GM08714 (cell line): ENCODE results near the gene TGFBR1.

Experiments used
- H3K4me3 ChIP-seq: fragments of 200-500 bp; sonication (Bioruptor generic); 2 replicates; pipeline ENCODE4 v1.5.1; 2014; ENCODE audit warnings: mild to moderate bottlenecking, low read length, inconsistent platforms
- ZNF274 ChIP-seq: IDR thresholded peaks from 2 replicates; pipeline ENCODE4 v1.6.1; 2012; ENCODE audit warnings: mild to moderate bottlenecking, low read depth, low read length

TGFBR1 gene

DNA sequence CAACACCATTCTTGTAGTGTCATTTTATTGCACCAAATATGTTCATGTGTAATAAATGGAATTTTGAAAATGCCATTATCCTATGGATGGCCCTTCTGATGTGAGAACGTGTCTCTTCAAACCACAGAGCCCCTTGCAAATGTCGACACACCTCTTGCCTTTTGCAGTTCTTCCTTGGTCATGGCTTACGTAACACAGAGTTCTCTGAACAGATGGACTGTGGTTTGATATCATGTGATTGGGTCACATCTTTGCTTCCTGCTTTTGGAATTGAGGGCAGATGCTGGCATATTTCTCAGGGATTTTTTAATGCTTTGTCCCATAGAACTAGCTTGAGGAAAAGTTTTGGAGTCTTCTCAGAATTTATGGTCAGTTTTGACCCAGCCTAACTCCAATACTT lies 4.6 kb downstream of the TGFBR1 start:
- no peak overlapping the region for H3K4me3 ChIP-seq
- TF ChIP-seq ZNF274: no peak

- TF ChIP-seq ZNF274: no peak
- H3K4me3 ChIP-seq: peak overlapping the region; percentile 22; the same call in 1 of the 2 replicates
Measured at GRCh38 chr9:99112750-99113413, 8.0 kb downstream of the TGFBR1 start.

- no peak for TF ChIP-seq ZNF274
- H3K4me3 ChIP-seq: no peak overlapping the region; the same call in 1 of the 2 replicates
Measured at GRCh38 chr9:99113414-99114048, 8.6 kb downstream of the TGFBR1 start.

DNA sequence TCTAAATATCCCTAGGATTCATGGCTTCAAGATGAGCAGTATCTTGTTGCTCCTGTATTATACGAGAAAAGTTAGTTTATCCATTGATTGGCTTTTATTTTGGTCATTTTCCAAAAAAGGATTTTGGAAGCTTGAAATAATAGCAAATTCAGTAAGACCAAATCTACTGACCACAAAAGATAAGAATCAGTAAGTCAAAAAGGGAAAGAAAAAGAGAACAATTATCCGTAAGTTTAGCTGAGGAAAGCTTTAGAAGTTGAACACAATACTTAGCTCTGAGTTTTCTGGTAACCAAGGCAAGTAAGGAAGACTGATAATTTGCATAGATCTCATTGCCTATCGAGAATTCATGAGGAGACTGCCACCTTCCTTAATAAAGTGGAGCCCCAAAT lies 9.1 kb downstream of the TGFBR1 start:
- no peak overlapping the region for H3K4me3 ChIP-seq
- no peak for TF ChIP-seq ZNF274

DNA sequence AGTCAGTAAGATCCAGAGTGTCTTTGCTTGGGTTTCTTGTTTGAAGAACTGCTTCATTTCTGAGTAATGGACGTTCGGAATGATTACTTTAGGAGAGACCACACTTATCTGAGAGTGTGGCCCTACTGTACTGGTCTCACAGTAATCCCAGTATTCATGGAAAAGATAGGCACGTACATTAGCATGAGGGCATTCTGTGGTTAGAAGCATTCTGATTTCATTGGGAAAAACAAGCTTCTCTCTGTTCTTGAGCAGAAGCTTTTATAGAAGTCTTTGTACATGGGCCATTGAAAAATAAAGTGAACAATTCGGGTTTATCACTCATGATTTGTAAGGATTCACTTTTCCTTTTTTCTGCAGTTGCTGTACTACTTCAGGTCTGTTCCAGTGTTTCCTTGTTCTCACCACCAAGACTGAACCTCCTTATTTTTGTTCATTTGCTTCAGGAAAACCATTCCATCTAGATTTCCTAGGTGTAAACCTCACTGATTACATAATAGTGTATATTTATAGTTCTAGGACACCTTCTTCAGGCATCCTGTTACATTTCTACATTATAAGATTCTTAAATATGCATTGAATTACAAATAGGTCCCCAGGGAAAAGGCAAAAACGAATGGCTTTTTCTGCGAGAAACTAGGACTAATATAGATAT lies 10.1 kb downstream of the TGFBR1 start:
- no peak overlapping the region for H3K4me3 ChIP-seq
- TF ChIP-seq ZNF274: no peak

DNA sequence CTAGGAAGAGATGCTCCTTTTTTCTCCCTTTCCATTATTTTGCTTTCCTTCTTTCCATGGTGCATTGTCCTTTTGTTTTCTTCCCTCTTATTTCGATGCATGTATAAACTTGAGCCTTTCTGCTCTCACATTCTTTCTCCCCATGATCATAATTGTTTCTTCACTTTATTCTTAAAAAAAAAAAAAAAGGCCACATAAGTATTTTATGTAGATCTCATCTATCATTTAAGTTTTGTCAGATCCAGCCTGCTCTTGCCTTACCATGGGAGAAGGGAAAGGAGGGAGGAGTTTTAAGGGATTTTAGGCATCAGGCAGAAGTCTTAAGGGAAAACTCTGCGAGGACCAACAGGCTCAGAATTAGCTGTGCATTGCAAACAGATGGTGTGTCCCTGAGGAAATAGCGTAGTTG lies 11.1 kb downstream of the TGFBR1 start:
- no peak overlapping the region for H3K4me3 ChIP-seq
- TF ChIP-seq ZNF274: no peak

GRCh38 chr9:99118782-99119466 lies 14.0 kb downstream of the TGFBR1 start:
- H3K4me3 ChIP-seq: peak overlapping the region; percentile 39; the same call in 1 of the 2 replicates
- no peak for TF ChIP-seq ZNF274

GRCh38 chr9:99119976-99120655 lies 15.2 kb downstream of the TGFBR1 start:
- no peak overlapping the region for H3K4me3 ChIP-seq

DNA sequence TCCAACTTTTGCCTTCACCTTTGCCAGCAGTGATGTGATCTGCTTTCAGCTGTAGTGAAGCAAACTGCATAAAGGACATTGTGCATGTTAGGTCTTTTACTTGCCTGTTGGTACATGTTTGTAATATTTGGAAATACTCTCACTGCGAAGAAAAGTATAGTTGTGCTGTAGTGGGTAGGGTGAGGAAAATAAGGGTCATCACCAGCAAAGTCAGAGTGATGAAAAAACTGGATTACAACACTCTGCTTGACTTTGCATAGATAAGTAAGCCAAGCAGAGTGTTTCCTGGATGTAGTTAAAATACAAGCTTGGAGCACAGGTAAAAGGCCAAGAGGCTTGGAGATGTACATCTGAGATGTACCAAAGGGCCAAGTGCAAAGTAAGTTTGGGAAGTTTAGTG lies 16.7 kb downstream of the TGFBR1 start:
- TF ChIP-seq ZNF274: no peak
- no peak overlapping the region for H3K4me3 ChIP-seq

More at GRCh38 chr9:99119976-99120655, 15.2 kb downstream of the TGFBR1 start:
- TF ChIP-seq ZNF274: no peak

- no peak overlapping the region for H3K4me3 ChIP-seq
- TF ChIP-seq ZNF274: no peak
Measured at GRCh38 chr9:99124534-99125255, 19.8 kb downstream of the TGFBR1 start.

DNA sequence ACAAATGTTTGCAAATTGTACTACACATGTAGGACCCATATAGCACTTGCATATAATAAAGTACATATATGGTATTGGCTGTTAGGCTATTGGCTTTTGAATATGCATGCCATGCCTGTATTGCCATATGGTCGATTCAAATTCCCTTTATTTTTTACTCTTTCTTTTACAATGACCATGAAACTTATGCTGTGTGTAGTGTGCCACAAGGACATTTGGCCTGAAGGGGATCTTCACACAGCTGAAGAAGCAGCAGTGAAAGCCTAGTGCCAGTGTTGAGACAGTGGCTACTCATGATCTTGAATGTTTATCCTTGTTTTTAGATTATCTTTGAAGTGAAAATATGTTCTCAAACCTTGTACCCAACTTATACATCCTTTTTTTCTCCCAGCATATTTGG lies 20.5 kb downstream of the TGFBR1 start:
- no peak overlapping the region for H3K4me3 ChIP-seq
- no peak for TF ChIP-seq ZNF274

- H3K4me3 ChIP-seq: no peak overlapping the region
- TF ChIP-seq ZNF274: no peak
Measured at GRCh38 chr9:99126312-99126711, 21.4 kb downstream of the TGFBR1 start.

- H3K4me3 ChIP-seq: no peak overlapping the region
- no peak for TF ChIP-seq ZNF274
Measured at GRCh38 chr9:99127356-99128132, 22.6 kb downstream of the TGFBR1 start.
